Spleen (tissue), 7 donors: ENCODE measurements around the gene SLC25A34.

Experiments used
- POLR2A ChIP-seq, 3 donors: fragments of 450-650 bp; IDR thresholded peaks; one replicate each; pipeline ENCODE4 v1.5.1; 2017; ENCODE audit warnings: antibody characterized with exemption in 3 of 3, mild to moderate bottlenecking in 1 of 3
- POLR2AphosphoS5 ChIP-seq, 3 donors: sonication (generic); formaldehyde crosslinking; IDR thresholded peaks; one replicate each; pipeline ENCODE4 v1.5.1; 2017; ENCODE audit warnings: antibody characterized with exemption in 3 of 3
- TF ChIP-seq, protein P1 (sequence below), 11 experiments: fragments of 200-600 bp in 7 of 11; fragments of 450-650 bp in 4 of 11; sonication (generic) in 4 of 11; IDR thresholded peaks in 8 of 11; conservative IDR thresholded peaks in 3 of 11; 1 replicate in 7 of 11; 2 replicates in 4 of 11; pipeline versions ENCODE4 v1.4.0 to v1.8.0; 2016 to 2021; ENCODE audit warnings: antibody characterized with exemption in 11 of 11, inconsistent platforms in 4 of 11, mild to moderate bottlenecking in 1 of 11
- donor health status: DM: no; HTN: no; CAD: no; lungs with moderate emphysema.
- donor health status: DM: no; HTN: no; CAD: no.
- donor health status: DM: no; HTN: no; CAD: no.

DNA sequence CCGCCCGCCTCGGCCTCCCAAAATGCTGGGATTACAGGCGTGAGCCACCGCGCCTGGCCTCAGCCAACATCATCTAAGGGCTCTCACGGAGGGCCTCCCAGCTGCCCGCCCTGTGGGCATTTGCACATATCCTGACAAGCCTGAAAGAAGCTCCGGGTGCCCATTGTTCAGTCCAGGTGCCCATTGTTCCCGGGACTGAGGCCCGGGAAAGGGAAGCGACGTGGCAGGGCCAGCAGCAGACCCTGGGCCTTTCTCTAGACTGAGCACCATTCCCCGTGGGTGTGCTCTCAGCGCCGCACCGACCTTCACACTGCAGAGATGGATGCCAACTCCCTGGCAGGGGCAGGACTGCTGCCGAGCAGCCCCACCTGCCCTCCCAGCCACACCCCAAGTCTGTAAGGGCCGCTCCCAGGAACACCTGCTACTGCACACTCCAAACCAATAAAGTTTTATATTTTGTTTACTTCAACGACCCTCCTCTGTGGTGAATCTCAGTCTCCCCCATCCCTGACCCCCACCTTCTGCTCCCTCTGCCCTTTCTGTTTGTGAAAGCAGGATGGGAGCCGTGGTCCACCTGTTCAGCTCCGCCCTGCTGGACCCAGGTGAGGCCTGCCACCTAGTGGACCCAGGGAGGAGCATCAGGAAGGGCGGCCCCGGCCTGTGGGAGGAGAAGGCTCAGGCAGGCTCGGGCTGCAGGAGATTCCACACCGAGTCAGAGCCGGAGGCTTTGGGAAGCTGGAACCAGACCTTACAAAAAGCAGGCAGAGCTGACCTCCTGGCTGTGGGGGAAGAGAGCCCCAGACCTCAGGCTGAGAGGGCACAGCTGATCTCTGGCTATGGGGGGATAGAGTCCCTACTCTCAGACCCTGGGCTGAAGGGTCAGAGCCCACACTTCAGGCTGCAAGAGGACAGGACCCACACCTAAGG, 5.1 kb downstream of the SLC25A34 start:
- TF ChIP-seq, protein P1, sequence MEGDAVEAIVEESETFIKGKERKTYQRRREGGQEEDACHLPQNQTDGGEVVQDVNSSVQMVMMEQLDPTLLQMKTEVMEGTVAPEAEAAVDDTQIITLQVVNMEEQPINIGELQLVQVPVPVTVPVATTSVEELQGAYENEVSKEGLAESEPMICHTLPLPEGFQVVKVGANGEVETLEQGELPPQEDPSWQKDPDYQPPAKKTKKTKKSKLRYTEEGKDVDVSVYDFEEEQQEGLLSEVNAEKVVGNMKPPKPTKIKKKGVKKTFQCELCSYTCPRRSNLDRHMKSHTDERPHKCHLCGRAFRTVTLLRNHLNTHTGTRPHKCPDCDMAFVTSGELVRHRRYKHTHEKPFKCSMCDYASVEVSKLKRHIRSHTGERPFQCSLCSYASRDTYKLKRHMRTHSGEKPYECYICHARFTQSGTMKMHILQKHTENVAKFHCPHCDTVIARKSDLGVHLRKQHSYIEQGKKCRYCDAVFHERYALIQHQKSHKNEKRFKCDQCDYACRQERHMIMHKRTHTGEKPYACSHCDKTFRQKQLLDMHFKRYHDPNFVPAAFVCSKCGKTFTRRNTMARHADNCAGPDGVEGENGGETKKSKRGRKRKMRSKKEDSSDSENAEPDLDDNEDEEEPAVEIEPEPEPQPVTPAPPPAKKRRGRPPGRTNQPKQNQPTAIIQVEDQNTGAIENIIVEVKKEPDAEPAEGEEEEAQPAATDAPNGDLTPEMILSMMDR (IDR thresholded peaks at IDR 0.05 in 8 of 11, conservative IDR thresholded peaks at IDR 0.05 in 3 of 11) = peak; percentile 76 to 93 (median 85)
- TF ChIP-seq POLR2A (IDR thresholded peaks at IDR 0.05) = no peak
- peak; percentile 66 to 77 (median 67) for TF ChIP-seq POLR2AphosphoS5 (IDR thresholded peaks at IDR 0.05)
